HL-60 (cell line): ENCODE measurements around the gene PCYT1B.

ENCODE experiments used
- DNase-seq, 2 experiments: peaks; one replicate each; pipeline ENCODE4 v3.0.0-alpha.2; 2010 to 2020; ENCODE audit warnings: low read depth in 1 of 2, low spot score in 1 of 2
- H3K27ac ChIP-seq: fragments of 250-450 bp; sonication (Bioruptor Pico); replicated peaks from 2 replicates; pipeline ENCODE4 v1.5.1; 2020; ENCODE audit warnings: mild to moderate bottlenecking, moderate library complexity
- H3K27me3 ChIP-seq: fragments of 250-450 bp; sonication (Bioruptor Pico); 2 replicates; pipeline ENCODE4 v1.5.1; 2021; ENCODE audit warnings: mild to moderate bottlenecking, moderate library complexity; ENCODE audit not compliant: insufficient read depth, poor library complexity, severe bottlenecking
- H3K4me3 ChIP-seq: replicated peaks from 2 replicates; pipeline ENCODE4 v1.5.1; 2011; ENCODE audit warnings: mild to moderate bottlenecking, control low read depth, low read length; ENCODE audit not compliant: insufficient read depth
- GABPA ChIP-seq: IDR thresholded peaks from 2 replicates; pipeline ENCODE4 v1.6.1; 2012; ENCODE audit warnings: low read depth
- POLR2AphosphoS5 ChIP-seq: IDR thresholded peaks from 2 replicates; pipeline ENCODE4 v1.6.1; 2012; ENCODE audit warnings: low read depth
- REST ChIP-seq: IDR thresholded peaks from 2 replicates; pipeline ENCODE4 v1.6.1; 2012; ENCODE audit warnings: low read depth; ENCODE audit not compliant: insufficient replicate concordance
- SPI1 ChIP-seq: IDR thresholded peaks from 2 replicates; pipeline ENCODE4 v1.6.1; 2012; ENCODE audit warnings: low read depth, mild to moderate bottlenecking, borderline replicate concordance
- TF ChIP-seq, protein P1 (sequence below): IDR thresholded peaks from one replicate; pipeline ENCODE4 v1.5.1; 2011; ENCODE audit warnings: low read length, control low read depth, inconsistent platforms; ENCODE audit not compliant: insufficient read depth

Gene PCYT1B

DNA sequence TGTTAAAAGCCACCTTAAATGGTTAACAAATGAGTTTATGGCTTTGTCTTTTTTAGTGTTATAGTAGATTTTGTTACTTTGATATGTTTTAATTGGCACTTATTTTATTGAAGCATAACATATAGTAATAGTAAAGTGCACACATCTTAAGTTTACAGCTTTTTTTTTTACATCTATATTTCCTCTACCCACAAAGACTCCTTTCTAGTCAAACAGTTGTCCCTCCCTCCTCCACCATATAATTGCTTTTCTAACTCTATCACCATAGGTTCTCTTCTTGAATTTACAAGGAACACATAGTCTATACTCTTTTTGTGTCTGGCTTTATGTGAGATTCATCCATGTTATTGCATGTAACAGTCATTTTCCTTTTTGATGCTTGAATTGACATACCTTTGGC is 110.6 kb downstream of the PCYT1B start:
- DNase-seq = no peak
- Histone ChIP-seq H3K4me3 (no peak overlapping the region), H3K27ac (no peak overlapping the region), H3K27me3 (no peaks in the 10 kb centered on the region)
- no peak for TF ChIP-seq POLR2AphosphoS5
- TF ChIP-seq GABPA = no peak
- TF ChIP-seq SPI1 = no peak
- TF ChIP-seq, protein P1, sequence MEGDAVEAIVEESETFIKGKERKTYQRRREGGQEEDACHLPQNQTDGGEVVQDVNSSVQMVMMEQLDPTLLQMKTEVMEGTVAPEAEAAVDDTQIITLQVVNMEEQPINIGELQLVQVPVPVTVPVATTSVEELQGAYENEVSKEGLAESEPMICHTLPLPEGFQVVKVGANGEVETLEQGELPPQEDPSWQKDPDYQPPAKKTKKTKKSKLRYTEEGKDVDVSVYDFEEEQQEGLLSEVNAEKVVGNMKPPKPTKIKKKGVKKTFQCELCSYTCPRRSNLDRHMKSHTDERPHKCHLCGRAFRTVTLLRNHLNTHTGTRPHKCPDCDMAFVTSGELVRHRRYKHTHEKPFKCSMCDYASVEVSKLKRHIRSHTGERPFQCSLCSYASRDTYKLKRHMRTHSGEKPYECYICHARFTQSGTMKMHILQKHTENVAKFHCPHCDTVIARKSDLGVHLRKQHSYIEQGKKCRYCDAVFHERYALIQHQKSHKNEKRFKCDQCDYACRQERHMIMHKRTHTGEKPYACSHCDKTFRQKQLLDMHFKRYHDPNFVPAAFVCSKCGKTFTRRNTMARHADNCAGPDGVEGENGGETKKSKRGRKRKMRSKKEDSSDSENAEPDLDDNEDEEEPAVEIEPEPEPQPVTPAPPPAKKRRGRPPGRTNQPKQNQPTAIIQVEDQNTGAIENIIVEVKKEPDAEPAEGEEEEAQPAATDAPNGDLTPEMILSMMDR = no peak
- no peak for TF ChIP-seq REST

GRCh38 chrX:24528605-24529004 is 118.5 kb downstream of the PCYT1B start:
- DNase-seq = no peak
- H3K27ac ChIP-seq = no peak overlapping the region

GRCh38 chrX:24526616-24527015 is 120.5 kb downstream of the PCYT1B start:
- no peak for DNase-seq
- H3K4me3 ChIP-seq = no peak overlapping the region
- H3K27ac ChIP-seq = no peak overlapping the region
- H3K27me3 ChIP-seq = no peaks in the 10 kb centered on the region
- no peak for TF ChIP-seq POLR2AphosphoS5
- no peak for TF ChIP-seq SPI1

More at GRCh38 chrX:24528605-24529004, 118.5 kb downstream of the PCYT1B start:
- TF ChIP-seq, protein P1 = no peak
- TF ChIP-seq SPI1 (no peak), GABPA (no peak), POLR2AphosphoS5 (no peak), REST (no peak)
- H3K4me3 ChIP-seq = no peak overlapping the region
- no peaks in the 10 kb centered on the region for H3K27me3 ChIP-seq

- Histone ChIP-seq H3K4me3 (no peak overlapping the region), H3K27me3 (no peaks in the 10 kb centered on the region), H3K27ac (no peak overlapping the region)
- no peak for DNase-seq
- TF ChIP-seq REST (no peak), SPI1 (no peak), POLR2AphosphoS5 (no peak), GABPA (no peak)
- TF ChIP-seq, protein P1 = no peak
Observed at GRCh38 chrX:24525455-24525854, 121.7 kb downstream of the PCYT1B start.
